Right lobe of liver (tissue), 4 donors: ENCODE results near the gene RASGRP3.

ENCODE experiments used
- CTCF ChIP-seq, 4 donors: fragments of 200-600 bp in 3 of 4; fragments of 450-650 bp in 1 of 4; IDR thresholded peaks; one replicate each; pipeline versions ENCODE4 v1.5.1 to v1.8.0; 2016 to 2022; ENCODE audit warnings: antibody characterized with exemption in 4 of 4, mild to moderate bottlenecking in 2 of 4
- POLR2A ChIP-seq: fragments of 450-650 bp; IDR thresholded peaks from one replicate; pipeline ENCODE4 v1.6.1; 2017; ENCODE audit warnings: antibody characterized with exemption, mild to moderate bottlenecking
- donor health status: DM: no; HTN: no; CAD: no.
- donor health status: DM: no; HTN: no; CAD: no.
- donor health status: DM: no; HTN: yes; CAD: no.

GRCh38 chr2:33505966-33506365 is 29.5 kb downstream of the RASGRP3 start:
- no peak for TF ChIP-seq CTCF (IDR thresholded peaks at IDR 0.05)
- TF ChIP-seq POLR2A, result no peak
